HAP-1 (cell line): ENCODE measurements around the gene LILRA2.
"Not testable (repeated sequence)": the region's sequence is repeated elsewhere in the genome, so short reads cannot be mapped to it uniquely, and the experiment has no call there.

Experiments
- DNase-seq, 2 experiments: peaks; one replicate each; pipeline ENCODE4 v3.0.0-alpha.2; 2016 to 2020; ENCODE audit warnings: low spot score in 2 of 2
- H3K27me3 ChIP-seq: fragments of 250-450 bp; sonication (Bioruptor Pico); 2 replicates; pipeline ENCODE4 v1.5.1; 2020; ENCODE audit warnings: low read depth, mild to moderate bottlenecking, moderate library complexity
- H3K36me3 ChIP-seq: fragments of 250-450 bp; sonication (Bioruptor Pico); replicated peaks from 2 replicates; pipeline ENCODE4 v1.5.1; 2020; ENCODE audit warnings: mild to moderate bottlenecking
- H3K4me1 ChIP-seq: fragments of 250-450 bp; sonication (Bioruptor Pico); 2 replicates; pipeline ENCODE4 v1.5.1; 2020; ENCODE audit warnings: mild to moderate bottlenecking
- H3K4me3 ChIP-seq: fragments of 250-450 bp; sonication (Bioruptor Pico); 2 replicates; pipeline ENCODE4 v1.5.1; 2020; ENCODE audit warnings: mild to moderate bottlenecking, moderate library complexity
- H3K9me3 ChIP-seq: fragments of 250-450 bp; sonication (Bioruptor Pico); 2 replicates; pipeline ENCODE4 v1.5.1; 2020; ENCODE audit warnings: mild to moderate bottlenecking, moderate library complexity
- in situ Hi-C: fragments of 300-500 bp; cut with MboI; formaldehyde crosslinking; loops from 3 replicates; pipeline ENCODE4 v1.14.3; 2020; ENCODE audit warnings: low sequenced_read_pairs, inconsistent platforms, mixed read lengths

The LILRA2 gene

DNA sequence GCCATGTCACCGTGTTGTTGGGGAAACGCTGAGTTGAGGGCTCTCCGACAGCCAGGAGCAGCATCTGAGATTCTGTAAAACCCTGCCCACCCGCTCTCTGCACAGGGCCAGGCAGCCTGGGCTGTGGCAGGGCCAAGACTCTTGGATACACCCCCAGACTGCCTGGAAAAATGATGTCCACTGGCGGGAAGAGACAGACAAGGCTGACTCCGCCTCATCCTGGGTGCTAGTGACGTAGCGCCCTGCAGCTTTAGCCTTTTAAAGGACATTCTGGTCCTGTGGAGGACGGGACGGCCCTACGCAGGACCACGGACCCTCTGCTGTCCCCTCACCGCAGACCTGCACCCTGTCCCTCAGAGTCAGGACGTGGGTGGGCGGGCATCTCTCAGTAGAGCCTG is 20.7 kb upstream of the LILRA2 start:
- Histone ChIP-seq H3K9me3 (no peaks in the 10 kb centered on the region; the same call in 1 of the 2 replicates), H3K27me3 (no peaks in the 10 kb centered on the region)
- in situ Hi-C loops, result no loop called here

DNA sequence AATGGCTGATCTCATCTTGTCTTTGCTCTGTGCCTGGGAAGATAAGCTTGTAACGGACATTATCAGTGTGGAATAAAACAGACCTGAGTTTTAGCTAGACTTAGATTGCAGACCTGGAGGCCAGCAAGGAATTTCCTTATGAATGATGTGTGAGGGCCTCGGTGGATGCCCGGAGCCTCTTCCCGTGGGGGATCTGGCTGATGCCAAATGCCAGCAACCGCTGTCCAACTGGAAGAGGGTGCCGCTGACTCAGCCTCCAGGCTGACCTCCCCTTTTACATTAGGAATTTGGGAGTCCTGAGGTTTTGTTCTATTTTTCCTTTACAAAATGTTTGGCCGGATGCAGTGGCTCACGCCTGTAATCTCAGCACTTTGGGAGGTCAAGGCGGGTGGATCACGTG is 19.6 kb upstream of the LILRA2 start:
- H3K4me3 ChIP-seq, result no peak overlapping the region
- no peaks in the 10 kb centered on the region for H3K4me1 ChIP-seq
- no peaks in the 10 kb centered on the region for H3K27me3 ChIP-seq
- no peaks in the 10 kb centered on the region; the same call in 1 of the 2 replicates for H3K9me3 ChIP-seq
- H3K36me3 ChIP-seq, result no peaks in the 10 kb centered on the region
- in situ Hi-C loops, result no loop called here
- DNase-seq, result no peak

More for the DNA sequence above, 20.7 kb upstream of the LILRA2 start:
- H3K4me1 ChIP-seq, result no peaks in the 10 kb centered on the region
- no peak overlapping the region for H3K4me3 ChIP-seq
- DNase-seq, result no peak
- H3K36me3 ChIP-seq, result no peaks in the 10 kb centered on the region

DNA sequence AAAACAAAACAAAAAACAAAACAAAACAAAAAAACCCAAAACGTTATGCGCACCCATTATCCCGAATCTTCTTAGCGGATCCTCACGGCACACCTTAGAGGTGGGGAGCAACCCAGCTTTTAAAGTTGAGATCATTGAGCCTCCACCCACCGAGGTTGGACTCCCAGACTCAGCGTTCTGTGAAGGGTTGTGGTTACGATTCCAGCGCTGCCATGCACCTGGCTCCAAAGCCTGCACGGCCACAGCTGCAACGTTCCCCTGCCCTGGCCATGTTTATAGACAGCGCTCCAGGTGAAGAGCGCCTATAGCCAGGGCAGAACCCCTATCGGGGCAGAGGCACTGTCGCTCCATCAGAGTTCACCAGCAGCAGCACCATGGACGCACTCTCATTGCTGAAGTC is 18.7 kb upstream of the LILRA2 start:
- no peaks in the 10 kb centered on the region for H3K36me3 ChIP-seq
- no peak overlapping the region for H3K4me3 ChIP-seq
- no peaks in the 10 kb centered on the region for H3K4me1 ChIP-seq
- no peaks in the 10 kb centered on the region for H3K27me3 ChIP-seq
- no peak for DNase-seq
- H3K9me3 ChIP-seq, result no peaks in the 10 kb centered on the region; the same call in 1 of the 2 replicates
- in situ Hi-C loops, result no loop called here

DNA sequence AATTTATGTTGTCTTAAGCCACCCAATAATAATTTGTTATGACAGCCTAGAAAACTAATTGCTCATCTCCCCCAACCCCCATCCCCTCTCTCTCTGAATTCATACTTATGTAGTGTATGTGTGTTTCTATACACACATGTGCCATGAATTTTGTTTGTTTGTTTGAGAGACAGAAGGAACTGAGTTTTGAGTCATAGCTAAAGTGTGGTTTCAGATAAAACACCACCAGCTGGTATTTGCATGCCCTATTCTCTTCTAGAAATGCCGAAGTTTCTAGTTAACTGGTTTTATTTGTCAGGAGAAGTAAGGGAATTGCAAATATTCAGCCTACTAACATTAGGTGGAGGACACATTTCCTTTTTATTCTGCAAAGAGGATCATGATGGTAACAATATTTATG is 17.4 kb upstream of the LILRA2 start:
- no peaks in the 10 kb centered on the region for H3K4me1 ChIP-seq
- H3K9me3 ChIP-seq, result no peaks in the 10 kb centered on the region; the same call in 1 of the 2 replicates
- H3K27me3 ChIP-seq, result no peaks in the 10 kb centered on the region
- no peak for DNase-seq
- H3K4me3 ChIP-seq, result no peak overlapping the region
- H3K36me3 ChIP-seq, result no peaks in the 10 kb centered on the region
- in situ Hi-C loops, result no loop called here

DNA sequence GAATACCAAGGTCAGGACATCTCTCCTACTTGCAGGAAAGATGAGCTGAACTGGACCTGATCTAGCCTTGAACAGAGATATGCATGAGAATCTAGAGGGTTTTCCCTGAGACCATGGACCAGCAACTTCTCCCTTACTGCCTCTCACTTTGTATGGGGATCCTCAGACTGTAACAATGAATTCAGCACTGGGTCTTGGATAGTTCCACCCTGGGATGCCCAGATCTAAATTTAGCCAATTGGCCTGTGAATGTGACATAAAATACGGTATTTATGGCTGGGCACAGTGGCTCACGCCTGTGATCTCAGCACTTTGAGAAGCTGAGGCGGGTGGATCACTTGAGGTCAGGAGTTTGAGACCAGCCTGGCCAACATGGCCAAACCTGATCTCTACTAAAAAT is 15.3 kb upstream of the LILRA2 start:
- no peak overlapping the region for H3K4me3 ChIP-seq
- H3K36me3 ChIP-seq, result no peaks in the 10 kb centered on the region
- no peak for DNase-seq
- in situ Hi-C loops, result no loop called here
- no peaks in the 10 kb centered on the region for H3K27me3 ChIP-seq
- H3K9me3 ChIP-seq, result no peaks in the 10 kb centered on the region
- no peaks in the 10 kb centered on the region for H3K4me1 ChIP-seq

DNA sequence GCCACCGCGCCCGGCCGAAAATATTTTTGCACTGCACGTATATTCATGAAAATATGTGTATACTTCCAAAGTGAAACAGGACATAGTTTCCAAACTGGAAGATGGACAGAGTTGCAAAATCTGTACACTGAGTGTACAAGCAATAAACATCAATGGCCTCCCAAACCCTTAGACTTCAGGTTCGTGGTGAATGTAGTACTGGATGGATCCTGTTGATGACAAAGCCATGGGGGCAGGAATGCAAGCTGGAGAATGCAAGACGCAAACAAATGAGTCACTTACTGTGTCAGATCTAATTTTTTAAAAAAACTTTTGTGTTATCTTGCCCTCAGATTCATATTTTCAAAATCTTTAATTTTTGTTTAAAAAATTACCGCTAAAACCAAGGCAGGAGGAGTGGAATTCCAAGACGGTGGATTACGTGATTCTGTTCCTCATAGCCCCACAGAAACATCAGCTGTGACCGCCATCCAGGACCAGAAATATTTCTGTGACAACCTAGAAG is 12.7 kb upstream of the LILRA2 start:
- H3K27me3 ChIP-seq, result no peaks in the 10 kb centered on the region
- H3K36me3 ChIP-seq, result no peaks in the 10 kb centered on the region
- DNase-seq, result no peak
- H3K4me3 ChIP-seq, result no peak overlapping the region
- H3K4me1 ChIP-seq, result no peaks in the 10 kb centered on the region
- in situ Hi-C loops, result no loop called here
- no peaks in the 10 kb centered on the region for H3K9me3 ChIP-seq

DNA sequence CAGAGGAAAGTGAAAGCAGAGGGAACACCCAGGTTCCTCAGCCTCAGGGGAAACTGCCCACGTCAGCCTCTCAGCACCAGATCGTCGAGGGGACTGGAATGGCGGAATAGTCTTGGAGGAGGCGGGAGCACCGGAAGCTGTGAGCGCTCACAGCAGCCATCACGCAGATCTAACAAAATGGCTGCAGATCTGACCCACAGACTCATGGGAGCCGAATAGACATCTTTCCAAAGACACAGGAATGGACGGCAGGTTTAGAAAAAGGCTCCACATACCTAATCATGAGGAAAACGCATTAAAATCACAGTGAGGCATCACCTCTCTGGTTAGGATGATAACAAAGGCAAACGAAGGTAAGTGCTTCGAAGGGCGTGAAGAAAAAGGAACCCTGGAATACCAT is 11.8 kb upstream of the LILRA2 start:
- Histone ChIP-seq H3K4me3 (no peak overlapping the region), H3K27me3 (no peaks in the 10 kb centered on the region), H3K4me1 (no peaks in the 10 kb centered on the region), H3K36me3 (no peaks in the 10 kb centered on the region), H3K9me3 (no peaks in the 10 kb centered on the region)
- in situ Hi-C loops, result no loop called here
- no peak for DNase-seq

DNA sequence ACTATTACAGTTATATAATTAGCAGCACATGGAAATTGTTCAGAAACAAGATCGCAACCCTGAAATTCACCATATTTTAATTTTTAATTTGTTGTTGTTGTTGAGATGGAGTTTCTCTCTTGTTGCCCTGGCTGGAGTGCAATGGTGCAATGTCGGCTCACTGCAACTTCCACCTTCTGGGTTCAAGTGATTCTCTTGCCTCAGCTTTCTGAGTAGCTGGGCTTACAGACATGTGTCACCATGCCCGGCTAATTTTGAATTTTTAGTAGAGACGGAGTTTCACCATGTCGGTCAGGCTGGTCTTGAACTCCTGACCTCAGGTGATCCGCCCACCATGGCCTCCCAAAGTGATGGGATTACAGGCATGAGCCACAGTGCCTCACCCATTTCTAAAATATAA is 10.4 kb upstream of the LILRA2 start:
- H3K9me3 ChIP-seq, H3K27me3 ChIP-seq: not testable (repeated sequence)

DNA sequence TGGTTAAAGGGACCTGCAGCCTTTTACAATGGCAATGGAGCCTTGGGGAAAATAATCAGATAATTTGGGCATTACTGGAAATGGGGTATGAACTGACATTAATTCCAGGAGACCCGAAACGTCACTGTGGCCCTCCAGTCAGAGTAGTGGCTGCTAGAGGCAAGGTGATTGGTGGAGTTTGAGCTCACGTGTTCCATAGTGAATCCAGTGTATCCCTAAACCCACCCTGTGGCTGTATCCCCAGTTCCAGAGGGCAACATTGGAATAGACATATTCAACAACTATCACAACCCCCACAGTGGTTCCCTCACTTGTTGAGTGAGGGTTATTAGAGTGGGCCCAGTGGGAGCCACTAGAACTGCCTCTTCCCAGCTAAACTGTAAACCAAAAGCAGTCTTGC is 3.3 kb upstream of the LILRA2 start:
- Histone ChIP-seq H3K9me3 (no peaks in the 10 kb centered on the region), H3K4me1 (no peaks in the 10 kb centered on the region), H3K36me3 (no peaks in the 10 kb centered on the region), H3K27me3 (no peaks in the 10 kb centered on the region), H3K4me3 (no peak overlapping the region)
- DNase-seq, result no peak
- in situ Hi-C loops, result no loop called here

More for the DNA sequence above, 10.4 kb upstream of the LILRA2 start:
- DNase-seq, H3K36me3 ChIP-seq, in situ Hi-C loops, H3K4me1 ChIP-seq, H3K4me3 ChIP-seq: not testable (repeated sequence)

DNA sequence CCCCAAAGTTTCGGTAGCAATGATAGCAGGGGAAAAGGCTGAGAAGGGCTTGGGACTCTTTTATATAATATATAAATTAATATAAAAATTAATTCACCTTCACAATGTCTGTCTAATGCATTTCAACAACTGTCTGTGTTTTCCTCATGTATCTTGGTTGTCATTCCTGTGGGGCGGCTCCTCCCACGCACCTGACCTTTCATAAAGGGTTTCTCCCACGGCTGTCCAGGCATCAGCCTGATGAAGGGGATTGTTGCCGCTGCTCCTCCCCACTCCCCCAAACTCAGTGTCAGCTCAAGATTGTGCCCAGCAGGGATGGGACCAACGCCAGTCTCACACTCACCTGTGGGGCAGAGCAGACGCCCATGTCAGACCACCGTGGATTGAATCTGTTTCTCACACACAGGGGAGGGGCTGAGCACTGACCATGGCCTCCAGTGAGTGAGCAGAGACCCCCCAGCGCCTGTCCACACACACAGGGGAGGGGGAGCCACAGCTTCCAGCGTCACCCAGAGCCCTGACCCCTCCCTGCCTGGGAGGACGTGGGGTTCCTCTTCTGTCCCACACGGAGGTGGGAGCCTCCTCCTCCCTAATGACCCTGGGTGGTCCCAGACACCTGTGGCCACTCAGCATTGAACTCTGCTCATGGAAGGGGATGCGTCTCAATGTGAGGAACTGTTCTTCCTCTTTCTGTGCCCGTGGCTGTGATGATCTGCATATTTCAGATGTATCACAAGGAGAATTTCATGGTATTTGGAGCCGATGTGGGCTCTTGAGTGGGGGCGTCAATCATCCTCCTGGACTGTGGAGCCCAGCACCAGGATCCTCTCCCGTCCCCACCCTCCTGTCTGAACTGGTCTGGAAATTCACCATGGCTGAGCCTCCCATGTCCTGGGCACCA is 1.6 kb upstream of the LILRA2 start:
- H3K4me1 ChIP-seq, DNase-seq, H3K36me3 ChIP-seq, H3K27me3 ChIP-seq, H3K4me3 ChIP-seq, in situ Hi-C loops, H3K9me3 ChIP-seq: not testable (repeated sequence)

DNA sequence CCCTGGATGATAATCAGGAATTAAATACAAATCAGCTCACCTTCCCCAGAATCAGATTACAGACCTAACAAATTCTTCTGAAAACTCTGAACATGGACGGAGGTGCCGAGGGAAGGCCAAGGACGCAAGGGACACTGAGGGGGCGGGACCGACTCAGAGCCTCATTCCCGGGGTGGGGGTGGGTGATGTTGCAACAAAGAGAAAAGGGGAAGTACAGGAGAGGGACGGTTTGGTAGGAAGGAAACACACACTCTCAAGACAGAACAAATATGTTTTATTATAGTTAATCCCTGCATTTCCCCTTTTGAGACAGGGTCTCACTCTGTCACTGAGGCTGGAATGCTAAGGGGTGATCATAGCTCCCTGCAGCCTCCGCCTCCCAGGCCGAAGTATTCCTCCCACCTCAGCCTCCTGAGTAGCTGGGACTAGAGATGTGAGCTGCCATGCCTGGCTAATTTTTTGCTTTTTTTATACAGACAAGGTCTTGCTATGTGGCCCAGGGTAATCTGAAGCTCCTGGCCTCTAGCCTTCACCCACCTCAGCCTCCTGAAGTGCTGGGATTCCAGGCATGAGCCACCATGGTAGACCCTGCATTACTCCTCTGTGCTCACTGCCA is 786 bp upstream of the LILRA2 start:
- Histone ChIP-seq H3K36me3 (no peaks in the 10 kb centered on the region), H3K4me3 (no peak overlapping the region), H3K27me3 (no peaks in the 10 kb centered on the region), H3K4me1 (no peaks in the 10 kb centered on the region), H3K9me3 (no peaks in the 10 kb centered on the region)
- no peak for DNase-seq
- in situ Hi-C loops, result no loop called here

DNA sequence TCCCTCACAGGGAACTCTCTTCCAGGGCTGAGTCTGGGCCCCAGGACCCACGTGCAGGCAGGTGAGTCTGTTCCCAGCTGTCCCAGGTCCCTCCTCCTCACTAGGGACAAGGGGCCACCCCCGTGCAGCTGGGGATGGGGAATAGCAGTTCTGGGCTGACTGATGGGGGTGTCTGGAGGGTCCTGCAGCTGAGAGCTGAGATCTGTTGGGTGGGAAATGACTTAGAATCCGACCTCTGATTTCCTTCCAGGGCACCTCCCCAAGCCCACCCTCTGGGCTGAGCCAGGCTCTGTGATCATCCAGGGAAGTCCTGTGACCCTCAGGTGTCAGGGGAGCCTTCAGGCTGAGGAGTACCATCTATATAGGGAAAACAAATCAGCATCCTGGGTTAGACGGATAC is 461 bp downstream of the LILRA2 start:
- in situ Hi-C loops, result no loop called here
- no peaks in the 10 kb centered on the region for H3K36me3 ChIP-seq
- H3K4me1 ChIP-seq, result no peaks in the 10 kb centered on the region
- H3K4me3 ChIP-seq, result no peak overlapping the region
- no peaks in the 10 kb centered on the region for H3K27me3 ChIP-seq
- no peaks in the 10 kb centered on the region for H3K9me3 ChIP-seq
- DNase-seq, result no peak

DNA sequence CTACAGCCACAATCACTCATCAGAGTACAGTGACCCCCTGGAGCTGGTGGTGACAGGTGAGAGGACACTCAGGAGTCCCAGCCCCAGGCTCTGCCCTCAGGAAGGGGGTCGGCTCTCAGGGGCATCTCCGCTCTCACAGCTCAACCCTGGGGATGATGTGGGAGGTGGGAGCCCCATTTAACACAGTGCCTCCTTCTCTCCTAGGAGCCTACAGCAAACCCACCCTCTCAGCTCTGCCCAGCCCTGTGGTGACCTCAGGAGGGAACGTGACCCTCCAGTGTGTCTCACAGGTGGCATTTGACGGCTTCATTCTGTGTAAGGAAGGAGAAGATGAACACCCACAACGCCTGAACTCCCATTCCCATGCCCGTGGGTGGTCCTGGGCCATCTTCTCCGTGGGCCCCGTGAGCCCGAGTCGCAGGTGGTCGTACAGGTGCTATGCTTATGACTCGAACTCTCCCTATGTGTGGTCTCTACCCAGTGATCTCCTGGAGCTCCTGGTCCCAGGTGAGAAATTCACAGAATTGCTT is 1.0 kb downstream of the LILRA2 start:
- Histone ChIP-seq H3K4me1 (no peaks in the 10 kb centered on the region), H3K9me3 (no peaks in the 10 kb centered on the region)
- in situ Hi-C loops, result loop anchor here (5.0 kb wide), 1 partner anchor 282 kb away; no protein-coding TSS in a partner anchor

DNA sequence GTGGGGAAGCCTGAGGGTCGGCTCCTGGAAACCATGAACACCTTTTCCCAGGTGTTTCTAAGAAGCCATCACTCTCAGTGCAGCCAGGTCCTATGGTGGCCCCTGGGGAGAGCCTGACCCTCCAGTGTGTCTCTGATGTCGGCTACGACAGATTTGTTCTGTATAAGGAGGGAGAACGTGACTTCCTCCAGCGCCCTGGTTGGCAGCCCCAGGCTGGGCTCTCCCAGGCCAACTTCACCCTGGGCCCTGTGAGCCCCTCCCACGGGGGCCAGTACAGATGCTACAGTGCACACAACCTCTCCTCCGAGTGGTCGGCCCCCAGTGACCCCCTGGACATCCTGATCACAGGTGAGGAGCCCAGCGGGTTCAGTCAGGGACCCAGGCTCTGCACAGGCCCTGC is 1.6 kb downstream of the LILRA2 start:
- not testable (repeated sequence) for H3K27me3 ChIP-seq, H3K4me1 ChIP-seq, DNase-seq, H3K4me3 ChIP-seq, H3K9me3 ChIP-seq, H3K36me3 ChIP-seq
- in situ Hi-C loops, result loop anchor here (5.0 kb wide), 1 partner anchor 283 kb away; no protein-coding TSS in a partner anchor

More for the DNA sequence above, 1.0 kb downstream of the LILRA2 start:
- no peak for DNase-seq
- H3K36me3 ChIP-seq, result no peaks in the 10 kb centered on the region
- H3K27me3 ChIP-seq, result no peaks in the 10 kb centered on the region
- H3K4me3 ChIP-seq, result no peak overlapping the region
